HG03432 (cell line): ENCODE results near the gene DOK3.

ENCODE experiments used
- ATAC-seq: cut with Tn5 transposase; IDR thresholded peaks from one replicate; pipeline ENCODE4 v1.9.1; 2021; ENCODE audit warnings: mild to moderate bottlenecking, moderate library complexity; ENCODE audit not compliant: unreplicated experiment

The DOK3 gene

GRCh38 chr5:177452688-177453638 lies 56.7 kb downstream of the DOK3 start:
- ATAC-seq = no peak
